DOHH2 (cell line): ENCODE data around the gene KLC4.

Experiments used
- CTCF ChIP-seq: fragments of 200-600 bp; sonication (generic); IDR thresholded peaks from one replicate; pipeline ENCODE4 v1.5.1; 2014; ENCODE audit warnings: antibody characterized with exemption, mild to moderate bottlenecking, low read depth, low read length; ENCODE audit not compliant: poor library complexity, severe bottlenecking
- EZH2phosphoT487 ChIP-seq: fragments of 200-600 bp; sonication (generic); IDR thresholded peaks from 2 replicates; pipeline ENCODE4 v1.6.1; 2017; ENCODE audit warnings: borderline replicate concordance, mild to moderate bottlenecking, antibody characterized with exemption, low read length, moderate library complexity, mixed read lengths

- TF ChIP-seq CTCF (no peak), EZH2phosphoT487 (no peak)
Observed at GRCh38 chr6:43095939-43096338, 36.5 kb downstream of the KLC4 start.
